GM23248 (cell line): Measurements from ENCODE around the gene TNRC6C.

Source experiments
- EZH2 ChIP-seq: fragments of 200-600 bp; sonication (generic); IDR thresholded peaks from 2 replicates; pipeline ENCODE4 v1.6.1; 2018; ENCODE audit warnings: antibody characterized with exemption, mild to moderate bottlenecking; ENCODE audit not compliant: insufficient read depth, poor library complexity, severe bottlenecking
- EZH2phosphoT487 ChIP-seq: fragments of 200-600 bp; sonication (generic); IDR thresholded peaks from 2 replicates; pipeline ENCODE4 v1.6.1; 2018; ENCODE audit warnings: antibody characterized with exemption, moderate library complexity, mild to moderate bottlenecking, low read depth; ENCODE audit not compliant: insufficient read depth

GRCh38 chr17:78012428-78012827 lies 53.9 kb downstream of the TNRC6C start:
- TF ChIP-seq EZH2 (no peak), EZH2phosphoT487 (no peak)
